ENCODE data around the gene ABHD2.

The ABHD2 gene

DNA sequence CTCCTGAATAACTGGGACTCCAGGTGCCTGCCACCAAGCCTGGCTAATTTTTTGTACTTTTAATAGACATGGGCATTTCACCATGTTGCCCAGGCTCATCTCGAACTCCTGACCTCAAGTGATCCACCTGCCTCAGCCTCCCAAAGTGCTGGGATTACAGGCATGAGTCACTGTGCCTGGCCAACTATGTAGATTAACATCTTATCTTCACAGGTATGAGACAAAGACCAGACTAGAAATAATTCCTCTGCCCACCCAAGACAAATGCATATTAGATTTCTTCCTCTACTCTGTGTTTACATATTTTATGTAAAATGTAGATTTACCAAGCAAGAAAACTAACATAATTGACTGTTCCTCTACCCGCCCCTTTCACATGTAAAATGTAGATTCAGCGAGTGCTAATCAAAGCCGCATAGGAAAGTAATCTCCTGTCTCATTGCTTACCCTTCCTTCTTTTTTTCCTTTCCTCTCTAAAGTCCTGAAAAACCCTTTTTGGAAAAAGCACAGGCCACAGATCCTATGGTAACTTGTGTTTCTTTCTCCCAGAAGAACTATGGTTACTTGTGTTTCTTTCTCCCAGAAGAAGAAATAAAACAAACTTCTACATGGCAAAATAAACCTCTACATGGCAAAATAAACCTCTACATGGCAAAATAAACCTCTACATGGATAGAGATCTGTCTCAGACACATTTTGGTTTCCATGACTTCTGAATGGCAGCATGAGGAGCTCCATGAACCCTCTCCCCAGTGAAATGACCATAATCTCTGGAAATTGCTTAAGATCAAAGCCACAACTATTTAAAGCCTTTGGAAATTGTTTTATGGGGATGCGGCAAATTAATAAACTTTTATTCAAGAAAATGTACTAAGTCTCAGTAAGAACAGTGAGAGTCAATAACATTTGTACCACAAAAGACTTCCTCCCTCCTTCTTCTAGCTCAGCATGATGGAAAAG lies 9.1 kb upstream of the ABHD2 start:
- TF ChIP-seq POLR2AphosphoS5 (IDR thresholded peaks at IDR 0.05; ENCODE audit: low read depth, low read length): no peak
- no peak for TF ChIP-seq FOXP2 (optimal IDR thresholded peaks at IDR 0.05; ENCODE audit: borderline replicate concordance, extremely low read depth, extremely low read length, insufficient read depth)
- TF ChIP-seq SIN3A (IDR thresholded peaks at IDR 0.05; ENCODE audit: borderline replicate concordance, insufficient read depth, low read length): no peak
- TF ChIP-seq, protein P1, sequence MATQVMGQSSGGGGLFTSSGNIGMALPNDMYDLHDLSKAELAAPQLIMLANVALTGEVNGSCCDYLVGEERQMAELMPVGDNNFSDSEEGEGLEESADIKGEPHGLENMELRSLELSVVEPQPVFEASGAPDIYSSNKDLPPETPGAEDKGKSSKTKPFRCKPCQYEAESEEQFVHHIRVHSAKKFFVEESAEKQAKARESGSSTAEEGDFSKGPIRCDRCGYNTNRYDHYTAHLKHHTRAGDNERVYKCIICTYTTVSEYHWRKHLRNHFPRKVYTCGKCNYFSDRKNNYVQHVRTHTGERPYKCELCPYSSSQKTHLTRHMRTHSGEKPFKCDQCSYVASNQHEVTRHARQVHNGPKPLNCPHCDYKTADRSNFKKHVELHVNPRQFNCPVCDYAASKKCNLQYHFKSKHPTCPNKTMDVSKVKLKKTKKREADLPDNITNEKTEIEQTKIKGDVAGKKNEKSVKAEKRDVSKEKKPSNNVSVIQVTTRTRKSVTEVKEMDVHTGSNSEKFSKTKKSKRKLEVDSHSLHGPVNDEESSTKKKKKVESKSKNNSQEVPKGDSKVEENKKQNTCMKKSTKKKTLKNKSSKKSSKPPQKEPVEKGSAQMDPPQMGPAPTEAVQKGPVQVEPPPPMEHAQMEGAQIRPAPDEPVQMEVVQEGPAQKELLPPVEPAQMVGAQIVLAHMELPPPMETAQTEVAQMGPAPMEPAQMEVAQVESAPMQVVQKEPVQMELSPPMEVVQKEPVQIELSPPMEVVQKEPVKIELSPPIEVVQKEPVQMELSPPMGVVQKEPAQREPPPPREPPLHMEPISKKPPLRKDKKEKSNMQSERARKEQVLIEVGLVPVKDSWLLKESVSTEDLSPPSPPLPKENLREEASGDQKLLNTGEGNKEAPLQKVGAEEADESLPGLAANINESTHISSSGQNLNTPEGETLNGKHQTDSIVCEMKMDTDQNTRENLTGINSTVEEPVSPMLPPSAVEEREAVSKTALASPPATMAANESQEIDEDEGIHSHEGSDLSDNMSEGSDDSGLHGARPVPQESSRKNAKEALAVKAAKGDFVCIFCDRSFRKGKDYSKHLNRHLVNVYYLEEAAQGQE (IDR thresholded peaks at IDR 0.05; ENCODE audit: insufficient read depth in 1 of 2, low read depth in 2 of 2, low read length in 2 of 2): no peak
- TF ChIP-seq TAF1 (IDR thresholded peaks at IDR 0.05; ENCODE audit: borderline replicate concordance, insufficient read depth, low read length): no peak

DNA sequence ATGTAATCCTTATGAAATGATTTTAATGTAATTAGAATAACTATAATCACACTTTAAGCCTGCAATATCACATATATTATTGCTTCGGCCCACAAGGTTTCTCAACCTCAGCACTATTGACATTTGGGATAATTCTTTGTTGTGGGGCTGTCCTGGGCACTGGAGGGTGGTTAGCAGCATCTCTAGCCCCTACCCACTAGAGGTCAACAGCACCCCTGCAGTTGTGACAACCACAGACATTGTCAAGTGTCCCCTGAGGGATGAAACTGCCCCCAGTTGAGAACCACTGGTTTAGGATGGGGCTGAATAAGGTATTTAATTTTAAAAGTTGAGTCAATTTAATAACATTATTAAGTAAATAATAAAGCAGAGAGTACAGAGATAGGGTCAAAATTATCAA lies 6.4 kb upstream of the ABHD2 start:
- TF ChIP-seq FOXP2 (optimal IDR thresholded peaks at IDR 0.05; ENCODE audit: borderline replicate concordance, extremely low read depth, extremely low read length, insufficient read depth) (no peak), TAF1 (IDR thresholded peaks at IDR 0.05; ENCODE audit: borderline replicate concordance, insufficient read depth, low read length) (no peak), POLR2AphosphoS5 (IDR thresholded peaks at IDR 0.05; ENCODE audit: low read depth, low read length) (no peak)
- TF ChIP-seq, protein P1 (IDR thresholded peaks at IDR 0.05; ENCODE audit: insufficient read depth in 1 of 2, low read depth in 2 of 2, low read length in 2 of 2): no peak

DNA sequence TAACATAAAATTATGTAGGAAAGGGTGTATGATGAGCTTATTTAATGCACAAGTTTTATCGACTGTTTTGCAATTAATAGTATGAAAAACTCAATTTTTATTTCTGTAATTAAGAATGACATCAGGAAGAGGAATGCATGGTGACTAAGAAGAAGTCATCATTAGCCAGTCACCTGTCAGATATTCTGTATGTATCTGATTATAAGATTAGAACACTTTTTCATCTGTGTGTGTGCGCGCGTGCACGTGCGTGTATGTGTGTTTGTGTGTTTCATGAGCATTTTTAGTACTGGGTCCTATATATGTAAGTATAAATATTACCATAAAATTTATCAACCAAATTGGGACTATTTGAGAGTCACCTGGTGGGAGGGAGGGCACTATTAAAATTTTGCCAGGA lies 5.0 kb upstream of the ABHD2 start:
- TF ChIP-seq FOXP2 (optimal IDR thresholded peaks at IDR 0.05; ENCODE audit: borderline replicate concordance, extremely low read depth, extremely low read length, insufficient read depth) (no peak), SIN3A (IDR thresholded peaks at IDR 0.05; ENCODE audit: borderline replicate concordance, insufficient read depth, low read length) (no peak), POLR2AphosphoS5 (IDR thresholded peaks at IDR 0.05; ENCODE audit: low read depth, low read length) (no peak), TAF1 (IDR thresholded peaks at IDR 0.05; ENCODE audit: borderline replicate concordance, insufficient read depth, low read length) (no peak)
- TF ChIP-seq, protein P1 (IDR thresholded peaks at IDR 0.05; ENCODE audit: insufficient read depth in 1 of 2, low read depth in 2 of 2, low read length in 2 of 2): no peak

DNA sequence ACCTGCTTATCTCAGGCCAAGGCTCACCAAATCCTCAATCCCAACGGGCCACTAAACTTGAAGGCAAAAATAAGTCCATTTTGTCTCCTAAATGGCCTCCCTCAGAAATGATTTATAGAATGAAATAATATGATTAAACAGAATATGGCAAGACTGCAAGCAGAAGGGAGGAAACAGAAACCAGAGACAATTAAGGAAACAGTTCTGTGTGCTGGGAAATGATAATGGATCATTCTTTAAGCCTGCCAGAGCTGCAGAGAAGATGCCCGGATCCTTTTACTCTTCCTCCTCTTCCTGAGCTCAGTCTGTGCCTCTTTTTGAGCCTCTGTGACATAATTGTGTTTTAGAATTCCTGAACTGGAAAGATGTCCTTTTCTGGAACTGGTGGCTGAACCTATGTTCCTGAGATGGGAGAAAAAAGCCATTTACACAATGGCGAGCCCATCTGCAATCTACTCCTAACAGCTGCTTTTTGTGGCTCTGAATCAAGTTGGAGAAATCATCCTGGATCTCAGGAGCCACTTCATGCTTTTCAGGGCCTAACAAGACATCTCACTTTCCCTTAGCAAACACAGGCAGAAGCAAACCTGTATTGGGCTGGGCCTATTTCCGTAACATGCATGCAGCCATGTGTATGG lies 2.8 kb upstream of the ABHD2 start:
- TF ChIP-seq FOXP2 (optimal IDR thresholded peaks at IDR 0.05; ENCODE audit: borderline replicate concordance, extremely low read depth, extremely low read length, insufficient read depth) (no peak), SIN3A (IDR thresholded peaks at IDR 0.05; ENCODE audit: borderline replicate concordance, insufficient read depth, low read length) (no peak), POLR2AphosphoS5 (IDR thresholded peaks at IDR 0.05; ENCODE audit: low read depth, low read length) (no peak), TAF1 (IDR thresholded peaks at IDR 0.05; ENCODE audit: borderline replicate concordance, insufficient read depth, low read length) (no peak)
- TF ChIP-seq, protein P1 (IDR thresholded peaks at IDR 0.05; ENCODE audit: insufficient read depth in 1 of 2, low read depth in 2 of 2, low read length in 2 of 2): no peak
